RWPE2 (cell line): ENCODE results near the gene SAFB2.

Experiments
- ATAC-seq: fragments of 200-7000 bp; cut with Tn5 transposase; 3 replicates; pipeline ENCODE4 v1.9.1; 2021; ENCODE audit warnings: low read depth
- DNase-seq: peaks from one replicate; pipeline ENCODE4 v3.0.0-alpha.2; 2020; ENCODE audit warnings: low spot score
- H3K27ac ChIP-seq: fragments of 450-650 bp; 2 replicates; pipeline ENCODE4 v1.5.1; 2017; ENCODE audit warnings: mild to moderate bottlenecking; ENCODE audit not compliant: poor library complexity, severe bottlenecking
- H3K27me3 ChIP-seq: fragments of 250-450 bp; sonication (Bioruptor Pico); 2 replicates; pipeline ENCODE4 v1.5.1; 2021; ENCODE audit warnings: mild to moderate bottlenecking, moderate library complexity; ENCODE audit not compliant: insufficient read depth, poor library complexity, severe bottlenecking
- H3K36me3 ChIP-seq: fragments of 250-450 bp; sonication (Bioruptor Pico); 2 replicates; pipeline ENCODE4 v1.5.1; 2020; ENCODE audit warnings: low read depth, mild to moderate bottlenecking, moderate library complexity
- H3K4me1 ChIP-seq: fragments of 250-450 bp; sonication (Bioruptor Pico); 2 replicates; pipeline ENCODE4 v1.5.1; 2021; ENCODE audit warnings: mild to moderate bottlenecking, moderate library complexity; ENCODE audit not compliant: insufficient read depth, poor library complexity, severe bottlenecking
- H3K4me3 ChIP-seq: fragments of 250-450 bp; sonication (Bioruptor Pico); 2 replicates; pipeline ENCODE4 v1.5.1; 2021; ENCODE audit warnings: mild to moderate bottlenecking, moderate library complexity; ENCODE audit not compliant: severe bottlenecking
- H3K9me3 ChIP-seq: fragments of 250-450 bp; sonication (Bioruptor Pico); 2 replicates; pipeline ENCODE4 v1.5.1; 2021; ENCODE audit warnings: mild to moderate bottlenecking, moderate library complexity; ENCODE audit not compliant: severe bottlenecking
- TF ChIP-seq, protein P1 (sequence below): fragments of 450-650 bp; IDR thresholded peaks from one replicate; pipeline ENCODE4 v1.5.1; 2017; ENCODE audit warnings: mild to moderate bottlenecking, moderate library complexity; ENCODE audit not compliant: poor library complexity, severe bottlenecking

SAFB2 gene

GRCh38 chr19:5642204-5642603 is 19.6 kb upstream of the SAFB2 start:
- TF ChIP-seq, protein P1, sequence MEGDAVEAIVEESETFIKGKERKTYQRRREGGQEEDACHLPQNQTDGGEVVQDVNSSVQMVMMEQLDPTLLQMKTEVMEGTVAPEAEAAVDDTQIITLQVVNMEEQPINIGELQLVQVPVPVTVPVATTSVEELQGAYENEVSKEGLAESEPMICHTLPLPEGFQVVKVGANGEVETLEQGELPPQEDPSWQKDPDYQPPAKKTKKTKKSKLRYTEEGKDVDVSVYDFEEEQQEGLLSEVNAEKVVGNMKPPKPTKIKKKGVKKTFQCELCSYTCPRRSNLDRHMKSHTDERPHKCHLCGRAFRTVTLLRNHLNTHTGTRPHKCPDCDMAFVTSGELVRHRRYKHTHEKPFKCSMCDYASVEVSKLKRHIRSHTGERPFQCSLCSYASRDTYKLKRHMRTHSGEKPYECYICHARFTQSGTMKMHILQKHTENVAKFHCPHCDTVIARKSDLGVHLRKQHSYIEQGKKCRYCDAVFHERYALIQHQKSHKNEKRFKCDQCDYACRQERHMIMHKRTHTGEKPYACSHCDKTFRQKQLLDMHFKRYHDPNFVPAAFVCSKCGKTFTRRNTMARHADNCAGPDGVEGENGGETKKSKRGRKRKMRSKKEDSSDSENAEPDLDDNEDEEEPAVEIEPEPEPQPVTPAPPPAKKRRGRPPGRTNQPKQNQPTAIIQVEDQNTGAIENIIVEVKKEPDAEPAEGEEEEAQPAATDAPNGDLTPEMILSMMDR, result no peak
- Histone ChIP-seq H3K9me3 (no peaks in the 10 kb centered on the region), H3K27me3 (no peaks in the 10 kb centered on the region), H3K36me3 (peaks cover 68% of the 10 kb centered on the region), H3K27ac (no peak overlapping the region), H3K4me3 (no peak overlapping the region), H3K4me1 (no peaks in the 10 kb centered on the region)
- no peak for ATAC-seq
- no peak for DNase-seq

DNA sequence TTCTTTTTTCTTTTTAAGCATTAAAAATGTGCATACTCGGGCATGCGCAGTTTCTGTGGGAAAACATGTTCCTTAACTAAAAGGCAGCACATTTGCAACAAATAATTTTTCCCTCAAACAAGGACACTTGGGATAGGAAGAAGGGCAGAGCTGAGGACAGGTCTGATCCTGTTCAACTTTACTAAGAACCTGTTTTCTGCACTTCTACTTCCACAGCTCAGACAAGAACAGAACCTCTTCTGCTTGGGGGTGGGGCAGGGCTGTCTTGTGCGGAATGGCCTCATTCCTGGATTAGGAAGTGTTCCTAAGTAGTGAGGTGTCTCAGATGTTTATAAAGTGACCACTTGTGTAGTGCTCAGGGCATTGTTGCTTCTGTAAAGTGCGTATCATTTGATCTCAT is 18.6 kb upstream of the SAFB2 start:
- no peak overlapping the region for H3K4me3 ChIP-seq
- no peaks in the 10 kb centered on the region for H3K9me3 ChIP-seq
- TF ChIP-seq, protein P1, result no peak
- no peaks in the 10 kb centered on the region for H3K4me1 ChIP-seq
- no peak for DNase-seq
- peak; percentile 45; the same call in 1 of the 3 replicates for ATAC-seq
- no peak overlapping the region for H3K27ac ChIP-seq
- peaks cover 61% of the 10 kb centered on the region for H3K36me3 ChIP-seq
- H3K27me3 ChIP-seq, result no peaks in the 10 kb centered on the region

DNA sequence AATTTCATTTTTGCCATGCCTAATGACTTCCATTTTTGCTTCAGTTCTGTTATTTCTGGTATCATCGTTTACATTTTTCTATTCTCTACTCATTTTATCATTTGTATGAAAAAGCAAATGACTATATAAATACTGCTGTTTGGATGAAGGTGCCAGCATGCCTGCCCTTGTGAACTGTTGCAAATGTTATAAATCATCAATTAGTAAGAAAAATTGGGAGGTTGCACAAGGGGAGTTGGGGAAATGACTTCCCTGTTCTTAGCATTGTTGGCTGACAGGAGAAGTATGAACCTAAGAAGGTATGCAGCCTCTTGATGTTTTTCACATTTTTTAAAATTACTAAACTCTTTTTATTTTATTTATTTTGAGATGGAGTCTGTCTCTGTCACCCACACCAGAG is 15.4 kb upstream of the SAFB2 start:
- H3K36me3 ChIP-seq, result peaks cover 37% of the 10 kb centered on the region
- H3K4me3 ChIP-seq, result no peak overlapping the region
- TF ChIP-seq, protein P1, result no peak

GRCh38 chr19:5635427-5635826 is 12.9 kb upstream of the SAFB2 start:
- ATAC-seq, result no peak
- Histone ChIP-seq H3K4me1 (no peaks in the 10 kb centered on the region), H3K9me3 (no peaks in the 10 kb centered on the region), H3K27me3 (no peaks in the 10 kb centered on the region), H3K27ac (no peak overlapping the region), H3K36me3 (peaks cover 34% of the 10 kb centered on the region), H3K4me3 (no peak overlapping the region)
- TF ChIP-seq, protein P1, result no peak
- DNase-seq, result no peak

More for the DNA sequence above, 15.4 kb upstream of the SAFB2 start:
- DNase-seq, result no peak
- ATAC-seq, result no peak
- Histone ChIP-seq H3K9me3 (no peaks in the 10 kb centered on the region), H3K4me1 (no peaks in the 10 kb centered on the region), H3K27ac (no peak overlapping the region), H3K27me3 (no peaks in the 10 kb centered on the region)

DNA sequence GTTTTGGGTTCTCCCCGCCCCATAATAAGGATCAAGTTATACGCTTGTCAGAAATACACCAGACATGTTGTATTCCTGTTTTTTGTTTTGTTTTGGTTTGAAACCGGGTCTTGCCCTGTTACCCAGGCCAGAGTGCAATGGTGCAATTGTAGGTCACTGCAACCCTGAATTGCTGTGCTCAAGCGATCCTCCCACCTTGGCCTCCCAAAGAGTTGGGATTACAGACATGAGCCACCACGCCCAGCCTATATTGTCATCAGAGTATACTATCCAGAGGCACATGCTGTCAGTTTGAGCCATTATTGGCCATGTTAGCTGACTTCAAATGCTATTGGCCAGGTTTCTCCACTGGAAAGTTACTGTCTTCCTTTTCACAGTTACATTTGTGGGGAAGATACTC is 10.1 kb upstream of the SAFB2 start:
- Histone ChIP-seq H3K27me3 (no peaks in the 10 kb centered on the region), H3K27ac (no peak overlapping the region), H3K4me3 (no peak overlapping the region), H3K36me3 (peaks cover 51% of the 10 kb centered on the region), H3K9me3 (no peaks in the 10 kb centered on the region), H3K4me1 (no peaks in the 10 kb centered on the region)
- DNase-seq (no peak), ATAC-seq (no peak)
- TF ChIP-seq, protein P1, result no peak
